HG03521 (cell line): ENCODE measurements around the gene CXorf66.
"Not testable (repeated sequence)": the region's sequence is repeated elsewhere in the genome, so short reads cannot be mapped to it uniquely, and the experiment has no call there.

Source experiments
- ATAC-seq: cut with Tn5 transposase; IDR thresholded peaks from one replicate; pipeline ENCODE4 v1.9.1; 2021; ENCODE audit warnings: mild to moderate bottlenecking, moderate library complexity; ENCODE audit not compliant: unreplicated experiment

CXorf66 gene, protein sequence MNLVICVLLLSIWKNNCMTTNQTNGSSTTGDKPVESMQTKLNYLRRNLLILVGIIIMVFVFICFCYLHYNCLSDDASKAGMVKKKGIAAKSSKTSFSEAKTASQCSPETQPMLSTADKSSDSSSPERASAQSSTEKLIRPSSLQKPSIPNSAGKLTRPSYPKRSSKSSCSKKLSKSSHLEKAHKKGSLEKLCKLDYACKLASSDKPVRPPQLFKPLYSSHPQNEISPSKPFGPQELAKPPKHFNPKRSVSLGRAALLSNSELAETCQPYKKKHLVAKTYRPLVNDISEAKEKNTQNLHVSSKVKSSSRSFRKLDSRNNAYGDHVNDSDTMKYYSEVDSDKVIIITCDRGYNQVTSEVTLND

DNA sequence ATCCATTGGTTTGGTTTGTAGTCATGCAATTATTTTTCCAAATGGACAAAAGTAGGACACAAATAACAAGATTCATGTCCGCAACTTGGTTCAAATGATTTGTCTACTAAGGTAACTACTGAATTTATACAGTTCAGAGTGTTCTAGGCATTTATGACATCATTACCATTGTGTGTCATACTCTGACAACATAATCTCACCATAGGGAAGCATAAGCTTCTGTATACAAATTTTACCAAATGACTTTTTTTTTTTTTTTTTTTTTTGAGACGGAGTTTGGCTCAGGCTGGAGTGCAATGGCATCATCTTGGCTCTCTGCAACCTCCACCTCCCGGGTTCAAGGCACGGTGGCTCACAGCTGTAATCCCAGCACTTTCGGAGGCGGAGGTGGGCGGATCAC lies at the start of gene CXorf66:
Gene CXorf66 (minus strand): TSS at position 101 of the 400 bp plus-strand sequence. CDS start 25 bp downstream, at position 76.
- ATAC-seq: no peak

GRCh38 chrX:139982856-139983255 lies 17.5 kb upstream of the CXorf66 start:
- ATAC-seq: no peak

DNA sequence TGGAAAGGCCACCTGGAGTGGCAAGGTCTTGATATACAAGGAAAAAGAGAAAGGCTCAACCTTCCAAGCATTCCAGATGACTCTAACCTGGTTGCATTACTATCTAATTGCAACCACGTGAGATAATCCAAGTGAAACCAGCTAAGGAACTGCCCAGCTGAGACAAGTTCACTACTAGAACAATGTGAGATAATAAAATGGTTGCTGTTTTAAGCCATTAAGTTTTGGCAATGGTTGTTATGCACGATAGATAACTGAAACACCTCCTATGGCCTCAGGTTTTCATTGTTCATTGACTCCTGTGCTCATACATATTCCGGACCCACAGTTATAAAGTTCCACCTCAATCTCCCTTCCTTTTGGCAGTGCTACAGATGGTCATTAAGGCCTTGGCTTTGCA lies 9.2 kb upstream of the CXorf66 start:
- ATAC-seq: no peak

GRCh38 chrX:139972629-139973624 lies 7.6 kb upstream of the CXorf66 start:
- ATAC-seq: no peak

DNA sequence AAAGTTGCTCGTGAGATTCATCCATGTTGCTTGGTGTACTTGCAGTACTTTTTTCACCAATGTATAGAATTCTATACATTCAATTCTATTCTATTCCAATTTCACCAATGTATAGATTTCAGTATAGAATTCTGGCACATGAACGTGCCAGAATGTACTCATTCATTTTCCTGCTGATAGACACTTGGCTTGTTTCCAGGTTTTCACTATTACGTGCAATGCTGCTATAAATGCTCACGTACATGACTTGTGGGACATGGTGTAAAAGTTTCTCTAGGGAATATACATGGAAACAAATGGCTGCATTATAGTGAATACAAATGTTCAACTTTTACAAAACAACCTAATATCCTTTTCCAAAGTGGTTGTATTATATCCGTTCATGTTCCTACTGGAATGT lies 6.8 kb upstream of the CXorf66 start:
- no peak for ATAC-seq

GRCh38 chrX:139971394-139971749 lies 6.1 kb upstream of the CXorf66 start:
- ATAC-seq: no peak

DNA sequence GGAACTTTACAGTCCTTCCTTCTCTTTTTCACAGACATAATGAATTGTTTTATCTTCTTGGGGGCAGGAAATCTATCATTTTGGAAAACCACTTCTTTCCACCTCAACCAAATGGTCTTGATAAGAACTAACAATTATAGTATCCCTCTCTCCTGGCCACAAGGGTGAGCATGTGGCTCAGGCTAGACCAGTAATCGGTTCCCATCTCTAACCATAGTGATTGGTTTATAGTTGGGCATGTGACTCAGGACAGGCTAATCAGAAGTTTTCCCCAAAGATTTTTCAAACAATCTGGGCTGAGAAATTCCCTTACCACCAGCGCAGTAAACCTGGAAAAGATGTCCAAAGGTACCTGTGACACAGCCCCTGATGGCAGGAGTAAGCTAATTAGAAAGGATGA lies 4.0 kb upstream of the CXorf66 start:
- no peak for ATAC-seq

GRCh38 chrX:139967750-139968149 lies 2.4 kb upstream of the CXorf66 start:
- ATAC-seq: no peak

DNA sequence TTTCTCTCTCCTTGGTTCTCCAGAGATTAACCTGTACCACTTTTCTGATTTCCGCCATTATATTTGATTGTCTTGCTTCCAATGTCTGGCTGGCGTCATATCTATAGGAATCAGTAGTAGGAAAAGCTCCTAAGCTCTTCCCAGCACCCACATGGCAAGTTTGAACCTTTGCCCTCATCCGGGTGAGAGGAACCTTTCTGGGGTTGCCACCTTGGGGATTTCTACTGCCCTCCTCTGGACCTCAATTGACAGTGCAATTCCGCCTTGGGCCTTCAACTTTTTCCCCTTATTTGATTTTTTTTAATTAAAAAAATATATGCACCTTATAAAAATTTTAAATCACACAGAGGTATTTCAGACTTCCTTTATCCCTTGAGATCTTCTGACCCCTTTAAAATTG lies 2.0 kb upstream of the CXorf66 start:
- ATAC-seq: no peak

DNA sequence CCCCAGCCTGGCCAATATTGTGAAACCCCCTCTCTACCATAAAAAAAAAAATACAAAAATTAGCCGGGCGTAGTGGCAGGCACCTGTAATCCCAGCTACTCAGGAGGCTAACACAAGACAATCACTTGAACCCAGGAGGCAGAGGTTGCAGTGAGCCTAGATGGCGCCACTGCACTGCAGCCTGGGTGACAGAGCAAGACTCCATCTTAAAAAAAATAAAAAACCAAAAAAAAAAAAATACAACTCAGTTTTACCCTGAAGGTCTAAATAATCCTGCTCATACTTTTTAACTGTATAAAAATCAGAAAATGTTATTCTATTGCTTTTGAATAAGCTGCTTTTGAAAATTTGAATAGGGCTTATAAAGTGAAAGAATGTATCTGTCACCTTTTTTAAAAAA lies 838 bp upstream of the CXorf66 start:
- not testable (repeated sequence) for ATAC-seq

- not testable (repeated sequence) for ATAC-seq
Measured at GRCh38 chrX:139961091-139961490, 4.2 kb downstream of the CXorf66 start.

DNA sequence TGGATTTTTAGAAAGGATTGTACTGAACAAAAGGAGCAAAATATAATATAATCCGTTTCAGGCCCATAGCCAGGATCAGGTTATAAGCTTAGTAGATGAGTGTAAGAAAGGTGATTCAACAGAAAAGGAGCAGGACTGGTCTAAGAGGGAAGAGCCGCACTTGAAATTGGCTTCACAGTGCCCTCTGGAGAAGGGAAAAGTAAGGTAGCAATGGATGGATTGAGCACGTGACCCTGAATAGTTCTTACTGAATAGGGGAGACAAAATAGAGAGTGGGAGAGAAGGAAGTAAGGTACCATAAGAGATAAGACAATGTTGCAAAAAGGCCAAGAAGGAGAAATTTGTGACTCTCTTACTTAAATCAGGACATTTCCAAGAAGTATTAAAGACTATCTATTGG lies 15.6 kb downstream of the CXorf66 start:
- ATAC-seq: no peak

GRCh38 chrX:139945075-139945474 lies 20.2 kb downstream of the CXorf66 start:
- no peak for ATAC-seq

GRCh38 chrX:139936259-139936658 lies 29.1 kb downstream of the CXorf66 start:
- ATAC-seq: no peak

DNA sequence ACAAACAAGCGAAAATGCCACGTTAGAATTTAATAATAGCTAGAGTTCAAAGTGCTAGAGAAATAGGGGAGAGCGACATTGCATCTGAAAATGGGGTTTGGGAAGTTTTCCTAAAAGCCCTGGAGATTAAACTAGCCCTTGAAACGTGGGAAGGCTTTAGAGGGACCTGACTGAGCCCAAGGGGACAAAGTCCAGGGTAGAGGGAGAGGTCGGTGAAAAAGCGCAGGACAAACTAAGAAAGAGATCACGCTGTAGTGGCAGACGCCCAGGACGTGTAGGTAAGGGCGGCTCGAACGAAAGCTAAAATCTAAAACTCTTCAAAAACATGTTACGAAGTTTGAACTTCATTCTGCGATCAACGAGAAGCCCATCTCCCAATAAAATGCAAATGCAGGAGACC lies 31.4 kb downstream of the CXorf66 start:
- no peak for ATAC-seq

GRCh38 chrX:139932901-139933796 lies 32.2 kb downstream of the CXorf66 start, which contains the start of gene ATP11C:
Gene ATP11C, minus strand, starts transcription at chrX:139933053. Its CDS starts 1,011 bp downstream, at chrX:139932042.
- peak; percentile 68 for ATAC-seq

DNA sequence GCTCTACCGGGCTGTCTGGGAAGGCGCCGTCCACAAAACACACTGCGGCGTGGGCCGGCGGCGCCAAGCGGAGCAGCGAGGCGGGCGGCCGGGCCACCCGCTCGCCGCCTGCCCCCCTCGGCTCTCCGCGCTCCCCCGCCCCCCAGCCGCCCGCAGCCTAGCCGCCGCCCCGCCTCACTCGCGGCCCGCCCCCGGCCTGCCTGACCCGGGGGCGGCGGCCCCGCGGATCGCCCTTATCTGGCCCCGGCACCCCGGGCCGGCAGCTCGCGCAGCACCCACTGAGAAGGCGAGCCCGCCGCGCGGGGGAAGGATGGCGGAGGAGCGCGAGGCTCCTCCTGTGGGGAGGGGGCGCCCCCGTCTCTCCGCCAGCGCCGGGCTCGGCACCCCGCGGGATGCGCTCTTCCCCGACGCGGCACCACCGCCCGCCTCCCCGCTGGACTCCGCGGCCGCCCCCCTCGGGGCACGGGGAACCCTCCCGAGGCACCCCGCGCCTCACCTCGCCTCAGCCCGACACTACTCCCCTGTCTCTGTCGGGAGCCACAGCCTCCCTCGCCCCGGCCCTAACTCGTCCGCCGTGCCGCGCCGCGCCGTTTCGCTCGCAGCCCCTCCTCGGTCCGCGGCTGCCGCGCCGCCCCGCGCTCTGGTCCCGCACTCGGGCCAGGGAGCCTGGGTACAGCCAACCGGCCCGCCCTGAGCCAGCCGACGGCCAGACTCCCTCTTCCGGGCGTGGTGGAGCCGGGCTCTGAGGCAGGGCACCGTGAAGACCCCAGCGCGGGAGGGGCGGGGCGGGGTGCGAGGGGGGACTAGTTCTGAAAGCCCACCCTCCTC lies 33.0 kb downstream of the CXorf66 start:
- peak; percentile 34 for ATAC-seq

- no peak for ATAC-seq
Measured at GRCh38 chrX:139931646-139932072, 33.7 kb downstream of the CXorf66 start.

DNA sequence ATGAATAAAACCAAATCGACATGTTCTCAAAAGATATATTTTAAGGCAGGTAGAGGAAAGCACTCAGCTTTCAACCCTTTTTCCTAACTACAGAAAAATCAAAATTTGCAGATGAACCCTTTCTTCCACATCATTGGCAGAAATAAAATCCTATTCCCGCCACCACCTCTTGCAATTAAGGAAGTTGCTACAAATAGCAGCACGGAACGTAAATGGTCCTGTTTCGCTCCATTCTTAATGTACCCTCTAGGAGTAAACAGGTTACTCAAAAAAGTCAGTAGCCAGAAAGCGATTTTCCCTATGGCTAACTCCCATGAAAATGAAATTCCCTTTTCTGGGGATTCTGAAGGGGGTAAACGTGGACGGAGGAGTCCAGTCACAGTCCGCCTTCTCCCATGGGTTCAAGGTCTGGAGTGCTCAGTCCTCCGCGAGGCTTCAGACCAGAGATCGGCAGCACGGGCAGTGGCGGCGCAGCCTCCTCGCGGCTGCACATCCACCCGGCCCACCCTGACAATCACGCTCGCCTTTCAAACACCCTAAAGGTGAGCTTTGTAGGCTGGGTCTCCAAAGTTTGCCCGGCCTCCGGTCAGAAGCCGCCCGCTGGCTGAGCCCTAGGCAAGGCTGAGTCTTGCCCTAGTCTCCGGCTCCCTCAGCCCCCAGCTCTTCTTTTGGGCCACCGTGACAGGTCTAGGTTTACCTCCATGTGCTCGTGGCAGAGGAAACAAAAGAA lies 34.2 kb downstream of the CXorf66 start:
- no peak for ATAC-seq
